Hematopoietic multipotent progenitor cell treated with erythropoietin and hydrocortisone succinate and interleukin-3 and kit ligand, for 8 days (in vitro differentiated cells): Measurements from ENCODE around the gene FBXO11.

Experiments
- DNase-seq: peaks from one replicate; pipeline ENCODE4 v3.0.0-alpha.2; 2015

The FBXO11 gene

DNA sequence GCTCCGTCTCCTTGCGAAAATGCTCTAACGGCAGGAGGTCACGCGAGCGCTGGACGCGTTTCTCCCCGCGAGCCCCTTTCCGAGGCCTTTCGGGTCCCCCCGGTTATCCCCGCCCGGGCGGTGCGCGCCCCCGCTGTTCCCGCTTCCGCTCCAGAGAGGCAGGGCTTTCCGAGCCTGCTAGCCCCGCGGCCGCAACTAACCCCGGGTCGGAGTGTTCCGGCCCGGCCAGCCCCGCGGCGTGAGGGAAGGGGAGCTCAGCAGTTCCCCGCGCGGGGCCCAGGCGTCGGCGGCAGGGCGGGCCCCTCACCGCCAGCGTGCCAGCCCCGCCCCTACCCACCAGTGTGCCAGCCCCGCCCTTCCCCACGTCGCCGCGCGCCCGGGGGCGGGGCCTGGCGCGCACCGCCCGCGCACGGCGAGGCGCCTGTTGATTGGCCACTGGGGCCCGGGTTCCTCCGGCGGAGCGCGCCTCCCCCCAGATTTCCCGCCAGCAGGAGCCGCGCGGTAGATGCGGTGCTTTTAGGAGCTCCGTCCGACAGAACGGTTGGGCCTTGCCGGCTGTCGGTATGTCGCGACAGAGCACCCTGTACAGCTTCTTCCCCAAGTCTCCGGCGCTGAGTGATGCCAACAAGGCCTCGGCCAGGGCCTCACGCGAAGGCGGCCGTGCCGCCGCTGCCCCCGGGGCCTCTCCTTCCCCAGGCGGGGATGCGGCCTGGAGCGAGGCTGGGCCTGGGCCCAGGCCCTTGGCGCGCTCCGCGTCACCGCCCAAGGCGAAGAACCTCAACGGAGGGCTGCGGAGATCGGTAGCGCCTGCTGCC lies 123.4 kb downstream of the FBXO11 start, which contains the start of gene MSH6:
Gene MSH6 (plus strand): TSS at position 475 of the 815 bp plus-strand sequence. CDS start 89 bp downstream, at position 564.
- peak; percentile 90 for DNase-seq

DNA sequence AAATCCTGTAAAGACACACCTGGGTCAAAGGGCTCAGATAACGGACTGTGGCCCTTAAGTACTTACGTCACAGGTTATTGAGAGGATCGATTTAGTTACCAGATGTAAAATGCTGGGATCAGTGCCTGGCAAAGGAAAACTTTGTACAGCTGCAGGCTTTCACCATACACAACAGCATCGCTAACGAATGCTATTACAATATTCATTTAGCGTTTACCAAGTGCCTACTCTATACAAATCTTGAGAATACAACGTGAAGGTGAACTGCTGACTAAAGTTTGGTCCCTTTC lies 124.0 kb downstream of the FBXO11 start:
- no peak for DNase-seq

DNA sequence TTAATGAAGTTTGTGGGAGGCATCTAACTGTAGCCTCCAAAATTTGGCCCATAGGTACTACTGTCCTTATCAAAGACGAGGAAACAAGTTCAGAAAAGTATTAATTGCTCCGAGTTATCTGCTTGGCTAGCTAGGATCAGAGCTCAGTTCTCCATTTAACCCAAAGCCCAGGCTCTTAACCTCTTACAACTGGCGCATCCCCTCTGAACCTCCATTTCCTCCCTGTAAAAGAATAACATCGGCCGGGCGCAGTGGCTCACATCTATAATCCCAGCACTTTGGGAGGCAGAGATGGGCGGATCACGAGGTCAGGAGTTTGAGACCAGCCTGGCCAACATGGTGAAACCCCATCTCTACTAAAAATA lies 126.9 kb downstream of the FBXO11 start:
- DNase-seq, result no peak

DNA sequence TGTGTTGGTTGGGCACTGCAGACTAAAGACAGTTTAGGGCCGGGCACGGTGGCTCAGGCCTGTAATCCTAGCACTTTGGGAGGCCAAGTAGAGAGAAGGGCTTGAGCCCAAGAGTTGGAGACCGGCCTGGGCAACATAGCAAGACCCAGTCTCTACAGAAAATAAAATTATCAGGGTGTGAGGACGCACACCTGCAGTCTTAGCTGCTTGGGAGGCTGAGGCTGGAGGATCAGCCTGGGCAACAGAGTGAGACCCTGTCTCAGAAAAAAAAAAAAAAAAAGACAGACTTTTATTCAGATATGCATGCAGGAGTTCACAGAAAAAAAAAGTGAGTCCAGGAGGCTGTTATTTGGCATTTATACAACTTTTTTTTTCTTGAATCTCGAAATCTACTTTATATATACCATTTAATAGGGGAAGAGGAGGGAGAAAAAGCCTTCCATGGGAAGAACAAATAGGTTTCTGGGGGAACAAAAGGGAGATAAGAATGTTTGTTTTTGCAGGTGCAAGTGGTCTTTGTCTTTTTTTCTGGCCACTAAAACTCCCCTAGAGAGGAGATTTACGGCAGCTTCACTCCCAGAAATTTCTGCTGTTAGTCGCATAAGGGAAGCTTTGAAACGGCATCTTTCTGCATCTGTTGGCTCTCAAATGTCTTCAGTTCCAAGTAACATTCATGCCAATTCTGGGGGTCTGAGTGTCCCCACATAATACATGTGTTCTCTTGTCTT lies 127.4 kb downstream of the FBXO11 start:
- DNase-seq, result no peak

DNA sequence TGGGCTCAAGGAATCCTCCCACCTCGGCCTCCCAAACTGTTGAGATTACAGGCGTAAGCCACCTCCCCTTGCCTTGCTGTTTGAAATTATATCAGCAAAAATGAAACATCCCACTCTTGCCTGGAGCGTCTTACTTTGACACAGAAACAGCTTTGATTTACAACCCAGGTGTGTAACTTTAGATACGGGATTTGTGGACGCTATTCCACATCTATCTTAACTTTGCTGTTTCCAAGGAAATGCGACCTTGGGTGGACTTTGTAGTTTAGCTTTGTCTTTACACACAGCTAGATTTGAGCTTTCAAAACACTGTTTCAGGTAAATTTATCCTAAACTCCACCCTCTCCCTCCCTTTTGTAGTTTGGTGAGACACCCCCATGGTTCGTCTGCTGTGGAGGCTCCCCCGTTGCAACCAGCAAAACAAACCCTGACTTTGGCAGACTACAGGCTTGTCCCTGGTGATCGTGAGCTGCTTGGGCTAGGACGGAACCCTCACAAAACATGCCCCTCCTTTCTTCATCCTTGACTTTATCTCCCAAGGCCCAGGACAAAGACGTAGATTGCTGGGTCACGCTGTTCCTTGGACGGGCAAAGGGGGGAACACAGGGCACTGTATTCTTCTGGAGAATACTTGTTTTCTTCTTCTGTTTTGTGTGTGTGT lies 128.9 kb downstream of the FBXO11 start:
- no peak for DNase-seq

DNA sequence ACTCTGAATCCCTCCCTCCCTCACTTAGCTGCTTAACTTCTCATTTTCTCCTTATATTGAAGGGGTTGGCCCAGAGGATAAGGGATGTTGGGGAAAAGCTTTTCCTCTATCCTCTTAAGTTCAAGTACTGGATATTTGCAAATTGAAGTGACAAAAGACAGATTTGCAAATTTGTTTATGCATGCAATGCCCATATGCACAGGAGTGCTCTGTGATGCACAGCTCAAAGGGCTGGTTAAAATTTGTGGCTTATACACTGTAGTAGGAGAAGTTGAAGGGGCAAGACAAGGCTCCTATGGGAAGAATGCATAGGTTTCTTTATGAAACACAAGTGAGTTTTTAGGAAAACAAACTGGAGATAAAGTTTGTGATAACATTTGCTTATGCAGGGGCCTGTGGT lies 131.7 kb downstream of the FBXO11 start:
- no peak for DNase-seq

DNA sequence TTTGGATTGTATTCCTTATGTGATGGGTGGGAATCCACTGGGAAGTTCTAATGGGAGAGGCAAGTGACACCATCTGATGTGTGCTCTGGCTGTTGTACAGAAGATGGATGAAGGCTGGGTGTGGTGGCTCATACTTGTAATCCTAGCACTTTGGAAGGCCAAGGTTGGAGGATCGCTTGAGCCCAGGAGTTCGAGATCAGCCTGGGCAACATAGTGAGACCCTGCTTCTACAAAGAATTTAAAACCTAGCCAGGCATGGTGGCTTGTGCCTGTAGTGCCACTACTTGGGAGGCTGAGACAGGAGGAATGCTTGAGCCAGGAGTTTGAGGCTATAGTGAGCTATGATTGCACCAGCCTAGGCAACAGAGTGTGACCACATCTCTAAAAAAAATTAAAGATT lies 134.0 kb downstream of the FBXO11 start:
- DNase-seq, result no peak

DNA sequence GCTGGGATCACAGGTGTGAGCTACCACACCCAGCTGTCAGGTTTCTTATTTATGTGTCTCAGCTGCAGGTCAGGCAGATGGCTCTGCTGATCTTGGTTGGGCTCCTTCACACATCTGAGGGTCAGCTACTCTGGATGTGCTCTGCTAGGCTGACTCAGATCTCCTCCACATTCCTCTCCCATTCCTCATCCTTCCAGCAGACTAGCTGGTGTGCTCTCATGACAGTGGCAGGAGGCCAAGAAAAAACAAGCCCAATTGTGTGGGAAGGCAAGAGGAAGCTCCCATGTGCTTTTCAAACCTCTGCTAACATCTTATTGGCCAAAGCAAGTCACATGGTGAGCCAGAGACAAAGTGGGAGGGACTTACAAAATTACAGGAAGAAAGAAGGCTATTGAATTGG lies 135.1 kb downstream of the FBXO11 start:
- peak; percentile 42 for DNase-seq

DNA sequence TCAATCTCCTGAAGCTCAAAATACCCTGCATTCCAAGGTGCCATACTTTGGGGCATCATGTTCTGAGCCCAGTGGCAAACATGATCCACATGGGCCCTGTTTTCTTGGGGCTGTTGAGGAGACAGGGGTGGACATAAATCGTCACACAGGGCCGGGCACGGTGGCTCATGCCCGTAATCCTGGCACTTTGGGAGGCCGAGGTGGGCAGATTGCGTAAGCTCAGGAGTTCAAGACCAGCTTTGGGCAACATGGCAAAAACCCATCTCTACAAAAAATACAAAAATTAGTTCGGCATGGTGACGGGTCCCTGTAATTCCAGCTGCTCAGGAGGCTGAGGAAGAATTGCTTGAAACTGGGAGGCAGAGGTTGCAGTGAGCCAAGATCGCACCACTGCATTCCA lies 137.0 kb downstream of the FBXO11 start:
- no peak for DNase-seq

DNA sequence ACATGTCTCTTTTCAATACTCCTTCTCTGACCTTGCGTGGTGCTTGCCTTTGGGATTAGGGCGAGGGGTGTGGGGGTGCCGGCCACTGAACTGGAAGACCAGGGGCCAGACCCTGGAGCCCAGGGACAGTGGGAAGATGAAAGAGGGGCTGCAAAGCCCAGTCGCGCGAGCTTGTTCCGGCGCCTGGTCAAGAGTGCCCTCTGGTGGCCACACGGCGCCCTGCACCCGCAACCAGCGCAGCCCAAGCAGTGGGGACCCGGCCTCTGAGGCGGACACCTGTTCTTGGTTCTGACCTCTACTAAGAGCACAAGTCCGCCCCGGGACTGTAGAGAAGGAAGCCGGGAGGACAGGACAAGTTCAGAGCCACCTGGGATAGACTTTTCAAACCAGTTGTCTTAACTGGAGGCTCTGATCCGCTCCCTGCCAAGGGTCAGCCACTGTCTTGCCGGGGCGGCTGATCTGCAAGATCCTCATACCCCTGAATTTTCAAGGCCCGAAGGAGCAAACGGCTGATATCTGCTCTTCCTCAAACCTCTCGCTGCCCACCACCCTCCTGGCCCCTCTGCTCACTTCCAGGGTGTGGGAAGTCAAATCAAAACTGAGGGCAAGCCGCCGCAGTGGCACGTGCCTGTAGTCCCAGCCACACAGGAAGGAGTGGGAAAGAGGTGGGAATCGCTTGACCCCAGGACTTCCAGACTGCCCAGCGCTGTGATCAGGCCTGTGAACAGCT lies 138.3 kb downstream of the FBXO11 start:
- DNase-seq, result peak; percentile 38

DNA sequence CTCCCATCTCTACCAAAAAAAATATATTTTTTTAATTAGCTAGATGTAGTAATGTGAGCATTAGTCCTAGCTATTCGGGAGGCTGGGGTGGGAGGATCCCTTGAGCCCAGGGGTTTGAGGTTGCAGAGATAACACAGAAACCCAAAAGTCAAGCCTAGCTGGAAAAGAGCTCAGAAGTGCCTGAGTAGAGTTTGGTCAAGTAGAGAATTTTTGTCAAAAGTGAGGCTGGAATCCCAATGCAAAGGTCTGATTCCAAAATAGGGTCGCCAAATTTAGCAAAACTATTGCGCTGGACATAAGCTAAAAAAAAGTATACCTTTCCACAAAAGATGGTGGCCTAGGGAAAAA lies 138.8 kb downstream of the FBXO11 start:
- DNase-seq, result no peak

DNA sequence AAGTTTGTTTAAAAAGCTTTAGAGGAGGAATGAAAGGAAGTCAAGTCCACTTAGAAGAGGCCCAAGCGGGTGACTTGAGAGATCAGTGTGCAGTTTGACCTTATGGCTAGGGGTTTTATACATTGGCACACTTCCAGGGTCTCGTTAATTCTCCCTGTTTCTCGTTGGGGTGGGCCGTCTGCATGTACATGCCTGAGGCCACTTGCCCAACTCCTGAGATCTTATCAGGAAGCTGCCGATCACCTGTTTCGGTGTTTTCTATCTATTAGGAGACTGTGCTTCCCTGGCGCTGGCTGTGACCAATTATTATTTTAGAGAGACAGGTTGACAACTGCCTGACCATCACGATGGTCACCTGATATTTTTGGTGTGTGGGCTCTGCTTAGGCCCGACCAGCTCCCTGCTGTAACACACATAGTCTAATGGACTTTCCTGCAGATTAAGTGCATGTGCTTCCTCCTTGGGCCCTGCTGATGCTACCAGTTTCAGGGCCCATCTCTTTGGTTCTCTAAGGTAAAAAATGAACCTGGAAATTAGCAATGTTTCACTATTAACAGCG lies 154.4 kb downstream of the FBXO11 start:
- no peak for DNase-seq

DNA sequence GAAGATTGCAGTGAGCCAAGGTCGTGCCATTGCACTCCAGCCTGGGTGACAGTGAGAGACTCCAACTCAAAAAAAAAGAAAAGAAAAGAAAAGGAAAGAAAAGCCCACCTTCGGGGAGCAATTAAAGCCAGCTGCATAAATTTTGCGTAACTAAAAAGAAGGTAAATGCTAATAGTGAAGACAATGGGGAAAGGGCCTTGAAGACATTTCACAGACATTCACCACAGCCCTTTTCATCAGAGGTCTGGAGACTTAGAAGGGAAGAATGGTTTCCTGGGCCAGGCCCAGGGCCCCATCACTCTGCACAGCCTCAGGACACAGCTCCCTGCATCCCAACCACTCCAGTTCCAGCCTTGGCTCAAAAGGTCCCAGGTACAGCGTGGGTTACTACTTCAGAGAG lies 158.4 kb downstream of the FBXO11 start:
- no peak for DNase-seq

DNA sequence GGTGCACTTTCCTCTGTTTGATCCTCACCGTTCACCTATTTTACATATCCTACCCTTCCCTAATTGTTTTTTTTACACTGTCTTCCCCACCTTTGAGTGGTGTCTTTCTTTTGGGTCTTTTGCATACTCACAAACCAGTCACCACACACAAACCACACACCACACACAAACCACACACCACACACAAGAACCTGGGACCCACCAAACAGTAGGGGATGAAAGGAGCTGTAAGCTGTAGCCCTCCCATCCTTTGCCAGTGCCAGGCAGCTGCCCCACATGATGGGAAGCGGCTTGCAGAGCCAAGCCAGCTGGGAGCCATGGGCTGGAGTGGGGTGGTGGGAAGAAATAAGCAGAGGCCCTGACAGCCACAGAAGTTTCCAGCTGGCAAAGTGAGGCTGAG lies 162.2 kb downstream of the FBXO11 start:
- no peak for DNase-seq

DNA sequence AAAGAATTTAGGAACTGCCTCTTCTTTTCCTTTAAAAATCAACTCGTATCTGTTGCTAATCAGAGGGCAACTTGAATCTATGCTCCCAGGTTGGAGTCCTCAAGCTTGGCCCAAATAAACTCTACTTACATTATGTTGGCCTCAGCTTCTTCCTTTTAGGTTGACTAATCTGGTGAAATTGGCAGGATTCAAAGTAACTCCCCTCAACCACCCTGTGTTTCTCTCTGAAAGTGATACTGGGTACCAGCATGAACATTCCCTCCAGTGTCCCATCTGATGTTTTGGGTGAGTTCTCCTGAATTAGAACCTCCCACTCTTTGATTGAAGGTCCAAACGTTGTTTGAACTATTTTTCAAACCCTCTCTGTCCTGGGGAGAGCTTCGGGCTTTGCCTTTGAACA lies 164.7 kb downstream of the FBXO11 start:
- no peak for DNase-seq

DNA sequence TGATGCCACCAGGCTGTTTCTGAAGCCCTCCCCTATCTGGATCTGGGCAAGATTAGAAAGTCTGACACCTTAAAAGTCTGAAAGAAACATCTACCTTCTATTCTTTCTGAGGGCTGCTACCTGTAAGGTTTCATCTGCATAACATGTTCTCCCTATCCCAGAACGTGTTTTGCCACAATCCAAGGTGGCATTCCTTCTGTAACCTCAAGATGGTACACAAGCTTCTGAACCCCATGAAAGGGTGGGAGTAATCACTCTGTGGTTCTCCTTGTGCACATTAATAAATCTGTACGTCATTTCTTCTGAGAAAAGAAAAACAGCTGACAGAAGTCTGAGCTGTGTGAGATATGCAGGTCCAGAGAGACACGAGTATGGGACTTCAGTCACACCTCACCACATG lies 165.2 kb downstream of the FBXO11 start:
- DNase-seq, result no peak
